ENCODE results near the gene FAR2. TPM values are rescaled to one million over a fixed set of nuclear protein-coding genes. Genes with fewer than 3 reads are reported as not detected.

The FAR2 gene
- polyA plus RNA-seq, 1 of the 3 experiments (the other 2 are of a cell fraction), result 7.4 TPM

DNA sequence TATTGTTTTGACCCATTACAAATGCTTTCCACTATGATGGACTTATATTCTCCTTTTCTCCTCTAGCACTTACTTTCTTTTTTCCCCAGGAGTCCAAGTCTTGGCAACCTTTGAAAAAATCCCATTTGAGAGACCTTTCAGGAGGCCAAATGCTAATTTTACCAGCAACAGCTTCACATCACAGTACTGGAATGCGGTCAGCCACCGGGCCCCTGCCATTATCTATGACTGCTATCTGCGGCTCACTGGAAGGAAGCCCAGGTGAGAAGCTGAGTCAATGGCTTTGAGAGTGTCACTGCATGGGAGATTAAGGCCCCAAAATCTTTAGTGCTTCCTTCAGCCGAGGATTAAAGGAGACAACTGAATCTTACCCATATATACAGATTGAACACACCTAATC is 167.7 kb downstream of the FAR2 start:
- H3K4me3 ChIP-seq (ENCODE audit: low read depth in 2 of 2, low read length in 1 of 2), result no peak overlapping the region
- H3K36me3 ChIP-seq (replicated peaks in 1 of 2; ENCODE audit: control insufficient read depth in 1 of 2, insufficient read depth in 2 of 2, low read length in 1 of 2), result peaks cover 0 to 4% of the 10 kb centered on the region in 2 experiments
- no peaks in the 10 kb centered on the region for H3K9me3 ChIP-seq
- no peaks in the 10 kb centered on the region for H4K20me1 ChIP-seq (ENCODE audit: insufficient read depth)
- H3F3A ChIP-seq (replicated peaks; ENCODE audit: insufficient read depth), result peaks cover 36% of the 10 kb centered on the region
- H3K9ac ChIP-seq, result no peak overlapping the region
- H3K79me2 ChIP-seq (ENCODE audit: insufficient read depth), result no peaks in the 10 kb centered on the region
- no peaks in the 10 kb centered on the region for H3K9me2 ChIP-seq
- no peak for DNase-seq
- ChIA-PET CTCF (interaction anchor here (1.0 to 6.9 kb wide), 19 partner anchors 8 to 514 kb away, joined by 3 to 109 read pairs (median 8); no protein-coding TSS in a partner anchor), POLR2A (no interaction called here)
- no peaks in the 10 kb centered on the region for H3K27me3 ChIP-seq (ENCODE audit: insufficient read depth)
- peak overlapping the region; percentile 26 for H3K4me2 ChIP-seq
- H3K4me1 ChIP-seq (ENCODE audit: control insufficient read depth in 1 of 2, insufficient read depth in 2 of 2, low read depth in 1 of 2, low read length in 1 of 2), result peaks cover 5 to 14% of the 10 kb centered on the region in 2 experiments; a peak in 3 of 4 replicates
- 17% methylated on average over 4 of the region's 4 CpGs for WGBS (ENCODE audit: low lambda C conversion rate)
- H3K27ac ChIP-seq (ENCODE audit: low read depth in 2 of 2, low read length in 1 of 2), result peak overlapping the region; percentile 53 to 66; a peak in 3 of 4 replicates
- H2AFZ ChIP-seq (ENCODE audit: low read depth), result no peak overlapping the region
- 0 out of 2 replicates have a peak, but pooled peaks have one; percentile 36 for TF ChIP-seq REST (IDR thresholded peaks at IDR 0.05; ENCODE audit: low read depth, low read length)
- TF ChIP-seq CHD2 (IDR thresholded peaks at IDR 0.05; ENCODE audit: low read length, partially characterized antibody), result no peak
- TF ChIP-seq NRF1 (IDR thresholded peaks at IDR 0.05; ENCODE audit: low read depth, low read length), result no peak
- TF ChIP-seq NFIC (IDR thresholded peaks at IDR 0.05; ENCODE audit: borderline replicate concordance), result peak; percentile 98
- TF ChIP-seq RAD21 (IDR thresholded peaks at IDR 0.05; ENCODE audit: low read length), result no peak
- TF ChIP-seq FOXM1 (IDR thresholded peaks at IDR 0.05; ENCODE audit: low read depth), result peak; percentile 87
- TF ChIP-seq GATA2 (CRISPR knock-in tag; IDR thresholded peaks at IDR 0.05), result no peak
- TF ChIP-seq, protein P1, sequence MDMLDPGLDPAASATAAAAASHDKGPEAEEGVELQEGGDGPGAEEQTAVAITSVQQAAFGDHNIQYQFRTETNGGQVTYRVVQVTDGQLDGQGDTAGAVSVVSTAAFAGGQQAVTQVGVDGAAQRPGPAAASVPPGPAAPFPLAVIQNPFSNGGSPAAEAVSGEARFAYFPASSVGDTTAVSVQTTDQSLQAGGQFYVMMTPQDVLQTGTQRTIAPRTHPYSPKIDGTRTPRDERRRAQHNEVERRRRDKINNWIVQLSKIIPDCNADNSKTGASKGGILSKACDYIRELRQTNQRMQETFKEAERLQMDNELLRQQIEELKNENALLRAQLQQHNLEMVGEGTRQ (IDR thresholded peaks at IDR 0.05; ENCODE audit: borderline replicate concordance, low read depth, low read length), result no peak
- TF ChIP-seq POLR2AphosphoS5 (IDR thresholded peaks at IDR 0.05; ENCODE audit: low read depth, low read length), result peak; percentile 56; the same call in 1 of the 2 replicates
- no peak for TF ChIP-seq GABPA (IDR thresholded peaks at IDR 0.05; ENCODE audit: low read depth)
- TF ChIP-seq, protein P2, sequence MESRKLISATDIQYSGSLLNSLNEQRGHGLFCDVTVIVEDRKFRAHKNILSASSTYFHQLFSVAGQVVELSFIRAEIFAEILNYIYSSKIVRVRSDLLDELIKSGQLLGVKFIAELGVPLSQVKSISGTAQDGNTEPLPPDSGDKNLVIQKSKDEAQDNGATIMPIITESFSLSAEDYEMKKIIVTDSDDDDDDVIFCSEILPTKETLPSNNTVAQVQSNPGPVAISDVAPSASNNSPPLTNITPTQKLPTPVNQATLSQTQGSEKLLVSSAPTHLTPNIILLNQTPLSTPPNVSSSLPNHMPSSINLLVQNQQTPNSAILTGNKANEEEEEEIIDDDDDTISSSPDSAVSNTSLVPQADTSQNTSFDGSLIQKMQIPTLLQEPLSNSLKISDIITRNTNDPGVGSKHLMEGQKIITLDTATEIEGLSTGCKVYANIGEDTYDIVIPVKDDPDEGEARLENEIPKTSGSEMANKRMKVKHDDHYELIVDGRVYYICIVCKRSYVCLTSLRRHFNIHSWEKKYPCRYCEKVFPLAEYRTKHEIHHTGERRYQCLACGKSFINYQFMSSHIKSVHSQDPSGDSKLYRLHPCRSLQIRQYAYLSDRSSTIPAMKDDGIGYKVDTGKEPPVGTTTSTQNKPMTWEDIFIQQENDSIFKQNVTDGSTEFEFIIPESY (IDR thresholded peaks at IDR 0.05; ENCODE audit: borderline replicate concordance, low read depth), result peak; percentile 85
- peak; percentile 89 for TF ChIP-seq JUND (IDR thresholded peaks at IDR 0.05)
- TF ChIP-seq, protein P3, sequence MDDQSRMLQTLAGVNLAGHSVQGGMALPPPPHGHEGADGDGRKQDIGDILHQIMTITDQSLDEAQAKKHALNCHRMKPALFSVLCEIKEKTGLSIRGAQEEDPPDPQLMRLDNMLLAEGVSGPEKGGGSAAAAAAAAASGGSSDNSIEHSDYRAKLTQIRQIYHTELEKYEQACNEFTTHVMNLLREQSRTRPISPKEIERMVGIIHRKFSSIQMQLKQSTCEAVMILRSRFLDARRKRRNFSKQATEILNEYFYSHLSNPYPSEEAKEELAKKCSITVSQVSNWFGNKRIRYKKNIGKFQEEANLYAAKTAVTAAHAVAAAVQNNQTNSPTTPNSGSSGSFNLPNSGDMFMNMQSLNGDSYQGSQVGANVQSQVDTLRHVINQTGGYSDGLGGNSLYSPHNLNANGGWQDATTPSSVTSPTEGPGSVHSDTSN (IDR thresholded peaks at IDR 0.05), result peak; percentile 89
- TF ChIP-seq MAX (IDR thresholded peaks at IDR 0.05; ENCODE audit: low read depth), result 0 out of 2 replicates have a peak, but pooled peaks have one; percentile 23
- TF ChIP-seq TCF12 (IDR thresholded peaks at IDR 0.05), result peak; percentile 95
- TF ChIP-seq FOSL2 (IDR thresholded peaks at IDR 0.05; ENCODE audit: borderline replicate concordance, low read depth), result peak; percentile 85
- TF ChIP-seq IRF3 (IDR thresholded peaks at IDR 0.05; ENCODE audit: low read depth, low read length), result no peak
- TF ChIP-seq RCOR1 (IDR thresholded peaks at IDR 0.05; ENCODE audit: low read length), result no peak
- peak; percentile 93 for TF ChIP-seq TEAD4 (IDR thresholded peaks at IDR 0.05; ENCODE audit: borderline replicate concordance, insufficient read depth)
- no peak for TF ChIP-seq EZH2phosphoT487 (IDR thresholded peaks at IDR 0.05; ENCODE audit: borderline replicate concordance, low read depth)
- peak; percentile 94 for TF ChIP-seq MEF2A (IDR thresholded peaks at IDR 0.05; ENCODE audit: borderline replicate concordance, low read depth)
- TF ChIP-seq MXI1 (IDR thresholded peaks at IDR 0.05; ENCODE audit: low read depth, low read length), result no peak
- TF ChIP-seq SMC3 (IDR thresholded peaks at IDR 0.05; ENCODE audit: low read depth, low read length), result no peak
- TF ChIP-seq EP300 (IDR thresholded peaks at IDR 0.05; ENCODE audit: borderline replicate concordance in 1 of 2, low read depth in 1 of 2, low read length in 1 of 2), result peak in 1 of 2 experiments; percentile 93; a peak in 2 of 4 replicates
- TF ChIP-seq RXRA (IDR thresholded peaks at IDR 0.05; ENCODE audit: borderline replicate concordance, low read depth), result peak; percentile 72; the same call in 1 of the 2 replicates
- no peak for TF ChIP-seq RFX5 (IDR thresholded peaks at IDR 0.05; ENCODE audit: low read length)
